ENCODE data around the gene YTHDC2. TPM values are rescaled to one million over a fixed set of nuclear protein-coding genes. Genes with fewer than 3 reads are reported as not detected.

The YTHDC2 gene
- total and polyA plus RNA-seq, 10 of the 15 experiments (the other 5 are each of a cell fraction or from before 2014, with no cell fraction given): 3.8 to 25.8 (median 16.4) TPM

DNA sequence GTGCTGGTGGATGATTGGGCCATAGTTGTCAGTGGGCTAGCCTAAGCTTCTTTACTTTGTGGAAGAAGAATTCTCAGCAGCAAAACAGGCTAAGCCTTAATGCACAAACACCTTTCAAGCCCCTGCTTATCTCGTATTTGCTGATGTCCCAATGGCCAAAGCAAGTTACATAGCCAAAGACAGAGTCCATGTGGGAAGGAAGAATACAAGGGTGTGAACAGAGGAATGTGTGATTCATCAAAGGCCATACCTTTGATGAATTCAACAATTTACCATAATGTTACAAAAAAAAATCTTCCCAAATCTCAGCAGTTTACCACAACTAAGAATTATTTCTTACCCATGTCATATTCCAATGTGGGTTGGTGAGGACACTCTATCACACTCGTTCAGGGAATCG is 1.2 kb upstream of the YTHDC2 start:
- BruUV-seq (replicated peaks): no TSS peak
- intact Hi-C loops (cut with micrococcal nuclease; ENCODE audit: unreplicated experiment): no loop called here
- Histone ChIP-seq H3K4me2 (ENCODE audit: control insufficient read depth, insufficient read depth) (no peak overlapping the region), H3K4me3 (no peak overlapping the region), H2AFZ (ENCODE audit: control insufficient read depth, low read depth, low read length) (no peak overlapping the region), H3K36me3 (ENCODE audit: control insufficient read depth in 2 of 2, insufficient read depth in 2 of 2, low read length in 1 of 2) (no peaks in the 10 kb centered on the region; a peak in 1 of 4 replicates), H3K9ac (ENCODE audit: control insufficient read depth, insufficient read depth, low read length) (no peak overlapping the region), H3K27me3 (replicated peaks in 1 of 2; ENCODE audit: control insufficient read depth in 2 of 2, insufficient read depth in 2 of 2, low read length in 1 of 2) (no peaks in the 10 kb centered on the region), H3K27ac (ENCODE audit: control insufficient read depth, insufficient read depth) (no peak overlapping the region), H3K4me1 (ENCODE audit: control insufficient read depth, insufficient read depth, low read length) (peaks cover 3% of the 10 kb centered on the region), H3K9me3 (replicated peaks; ENCODE audit: control insufficient read depth, insufficient read depth, low read length) (no peaks in the 10 kb centered on the region), H3K79me2 (ENCODE audit: control insufficient read depth, insufficient read depth, low read length) (peaks cover 29% of the 10 kb centered on the region), H4K20me1 (ENCODE audit: control insufficient read depth, insufficient read depth) (no peaks in the 10 kb centered on the region)
- RAD21 ChIA-PET (ENCODE audit: unreplicated experiment): interaction anchor here (0.6 to 2.3 kb wide), 2 partner anchors 133 to 1742 kb away, joined by 5 to 7 read pairs; no protein-coding TSS in a partner anchor
- in situ Hi-C loops (cut with MboI): loop anchor here (5.0 kb wide), 1 partner anchor 525 kb away; no protein-coding TSS in a partner anchor
- ATAC-seq (no peak), DNase-seq (ENCODE audit: low read depth, low spot score) (no peak), FAIRE-seq (no peak)
- CTCF ChIA-PET: interaction anchor here (1.1 to 2.7 kb wide), 3 partner anchors 39 to 517 kb away, joined by 3 to 12 read pairs (median 3); no protein-coding TSS in a partner anchor
- TF ChIP-seq ESRRA (IDR thresholded peaks at IDR 0.05; ENCODE audit: low read length): no peak
- TF ChIP-seq NR2C1 (IDR thresholded peaks at IDR 0.05): no peak
- no peak for TF ChIP-seq RELA (IDR thresholded peaks at IDR 0.05; ENCODE audit: borderline replicate concordance, partially characterized antibody)
- TF ChIP-seq POU2F2 (IDR thresholded peaks at IDR 0.05; ENCODE audit: borderline replicate concordance, low read depth, low read length): no peak
- no peak for TF ChIP-seq SUPT20H (IDR thresholded peaks at IDR 0.05; ENCODE audit: borderline replicate concordance, control insufficient read depth, low read depth, low read length)
- TF ChIP-seq WRNIP1 (IDR thresholded peaks at IDR 0.05; ENCODE audit: borderline replicate concordance, low read depth, low read length): no peak
- TF ChIP-seq, protein P1, sequence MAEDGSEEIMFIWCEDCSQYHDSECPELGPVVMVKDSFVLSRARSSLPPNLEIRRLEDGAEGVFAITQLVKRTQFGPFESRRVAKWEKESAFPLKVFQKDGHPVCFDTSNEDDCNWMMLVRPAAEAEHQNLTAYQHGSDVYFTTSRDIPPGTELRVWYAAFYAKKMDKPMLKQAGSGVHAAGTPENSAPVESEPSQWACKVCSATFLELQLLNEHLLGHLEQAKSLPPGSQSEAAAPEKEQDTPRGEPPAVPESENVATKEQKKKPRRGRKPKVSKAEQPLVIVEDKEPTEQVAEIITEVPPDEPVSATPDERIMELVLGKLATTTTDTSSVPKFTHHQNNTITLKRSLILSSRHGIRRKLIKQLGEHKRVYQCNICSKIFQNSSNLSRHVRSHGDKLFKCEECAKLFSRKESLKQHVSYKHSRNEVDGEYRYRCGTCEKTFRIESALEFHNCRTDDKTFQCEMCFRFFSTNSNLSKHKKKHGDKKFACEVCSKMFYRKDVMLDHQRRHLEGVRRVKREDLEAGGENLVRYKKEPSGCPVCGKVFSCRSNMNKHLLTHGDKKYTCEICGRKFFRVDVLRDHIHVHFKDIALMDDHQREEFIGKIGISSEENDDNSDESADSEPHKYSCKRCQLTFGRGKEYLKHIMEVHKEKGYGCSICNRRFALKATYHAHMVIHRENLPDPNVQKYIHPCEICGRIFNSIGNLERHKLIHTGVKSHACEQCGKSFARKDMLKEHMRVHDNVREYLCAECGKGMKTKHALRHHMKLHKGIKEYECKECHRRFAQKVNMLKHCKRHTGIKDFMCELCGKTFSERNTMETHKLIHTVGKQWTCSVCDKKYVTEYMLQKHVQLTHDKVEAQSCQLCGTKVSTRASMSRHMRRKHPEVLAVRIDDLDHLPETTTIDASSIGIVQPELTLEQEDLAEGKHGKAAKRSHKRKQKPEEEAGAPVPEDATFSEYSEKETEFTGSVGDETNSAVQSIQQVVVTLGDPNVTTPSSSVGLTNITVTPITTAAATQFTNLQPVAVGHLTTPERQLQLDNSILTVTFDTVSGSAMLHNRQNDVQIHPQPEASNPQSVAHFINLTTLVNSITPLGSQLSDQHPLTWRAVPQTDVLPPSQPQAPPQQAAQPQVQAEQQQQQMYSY (CRISPR knock-in tag; IDR thresholded peaks at IDR 0.05): no peak
- TF ChIP-seq, protein P2, sequence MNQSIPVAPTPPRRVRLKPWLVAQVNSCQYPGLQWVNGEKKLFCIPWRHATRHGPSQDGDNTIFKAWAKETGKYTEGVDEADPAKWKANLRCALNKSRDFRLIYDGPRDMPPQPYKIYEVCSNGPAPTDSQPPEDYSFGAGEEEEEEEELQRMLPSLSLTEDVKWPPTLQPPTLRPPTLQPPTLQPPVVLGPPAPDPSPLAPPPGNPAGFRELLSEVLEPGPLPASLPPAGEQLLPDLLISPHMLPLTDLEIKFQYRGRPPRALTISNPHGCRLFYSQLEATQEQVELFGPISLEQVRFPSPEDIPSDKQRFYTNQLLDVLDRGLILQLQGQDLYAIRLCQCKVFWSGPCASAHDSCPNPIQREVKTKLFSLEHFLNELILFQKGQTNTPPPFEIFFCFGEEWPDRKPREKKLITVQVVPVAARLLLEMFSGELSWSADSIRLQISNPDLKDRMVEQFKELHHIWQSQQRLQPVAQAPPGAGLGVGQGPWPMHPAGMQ (IDR thresholded peaks at IDR 0.05; ENCODE audit: borderline replicate concordance): no peak
- no peak for TF ChIP-seq RB1 (IDR thresholded peaks at IDR 0.05; ENCODE audit: borderline replicate concordance)
- no peak for TF ChIP-seq POLR2A (IDR thresholded peaks at IDR 0.05; ENCODE audit: low read depth, low read length)
- TF ChIP-seq, protein P3, sequence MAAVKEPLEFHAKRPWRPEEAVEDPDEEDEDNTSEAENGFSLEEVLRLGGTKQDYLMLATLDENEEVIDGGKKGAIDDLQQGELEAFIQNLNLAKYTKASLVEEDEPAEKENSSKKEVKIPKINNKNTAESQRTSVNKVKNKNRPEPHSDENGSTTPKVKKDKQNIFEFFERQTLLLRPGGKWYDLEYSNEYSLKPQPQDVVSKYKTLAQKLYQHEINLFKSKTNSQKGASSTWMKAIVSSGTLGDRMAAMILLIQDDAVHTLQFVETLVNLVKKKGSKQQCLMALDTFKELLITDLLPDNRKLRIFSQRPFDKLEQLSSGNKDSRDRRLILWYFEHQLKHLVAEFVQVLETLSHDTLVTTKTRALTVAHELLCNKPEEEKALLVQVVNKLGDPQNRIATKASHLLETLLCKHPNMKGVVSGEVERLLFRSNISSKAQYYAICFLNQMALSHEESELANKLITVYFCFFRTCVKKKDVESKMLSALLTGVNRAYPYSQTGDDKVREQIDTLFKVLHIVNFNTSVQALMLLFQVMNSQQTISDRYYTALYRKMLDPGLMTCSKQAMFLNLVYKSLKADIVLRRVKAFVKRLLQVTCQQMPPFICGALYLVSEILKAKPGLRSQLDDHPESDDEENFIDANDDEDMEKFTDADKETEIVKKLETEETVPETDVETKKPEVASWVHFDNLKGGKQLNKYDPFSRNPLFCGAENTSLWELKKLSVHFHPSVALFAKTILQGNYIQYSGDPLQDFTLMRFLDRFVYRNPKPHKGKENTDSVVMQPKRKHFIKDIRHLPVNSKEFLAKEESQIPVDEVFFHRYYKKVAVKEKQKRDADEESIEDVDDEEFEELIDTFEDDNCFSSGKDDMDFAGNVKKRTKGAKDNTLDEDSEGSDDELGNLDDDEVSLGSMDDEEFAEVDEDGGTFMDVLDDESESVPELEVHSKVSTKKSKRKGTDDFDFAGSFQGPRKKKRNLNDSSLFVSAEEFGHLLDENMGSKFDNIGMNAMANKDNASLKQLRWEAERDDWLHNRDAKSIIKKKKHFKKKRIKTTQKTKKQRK (IDR thresholded peaks at IDR 0.05; ENCODE audit: low read depth, low read length): no peak
- SMC1A ChIA-PET (ENCODE audit: uncharacterized antibody, unreplicated experiment): interaction anchor here (0.8 to 4.5 kb wide), 6 partner anchors 9 to 516 kb away, joined by 3 to 34 read pairs (median 3); no protein-coding TSS in a partner anchor
- WGBS (ENCODE audit: insufficient coverage, insufficient replicate concordance, low lambda C conversion rate, missing lambda C conversion rate): 64% methylated on average over 3 of the region's 3 CpGs
- POLR2A ChIA-PET: interaction anchor here (0.6 kb wide), 1 partner anchor 10 kb away, joined by 3 read pairs; no protein-coding TSS in a partner anchor
